AG04450 (cell line): ENCODE results near the gene TMEM151A. TPM values are rescaled to one million over a fixed set of nuclear protein-coding genes. Genes with fewer than 3 reads are reported as not detected.
A peak's percentile ranks its signal among the peaks of the same experiment; 100 is the strongest.

Source experiments
- CTCF ChIA-PET: fragments of 300-600, 350-600 bp; formaldehyde crosslinking; extraction: SDS; loops from one replicate; lab custom pipeline; 2022; ENCODE audit warnings: antibody characterized with exemption, inconsistent platforms; lab: Charles Lee
- POLR2A ChIA-PET: fragments of 350-600 bp; formaldehyde crosslinking; extraction: SDS; loops from one replicate; lab custom pipeline; 2021; ENCODE audit warnings: antibody characterized with exemption, inconsistent platforms; lab: Yijun Ruan, JAX
- DNase-seq: peaks from one replicate; pipeline ENCODE4 v3.0.0-alpha.2; 2011; ENCODE audit warnings: low read depth, low spot score
- H3K27ac ChIP-seq: one replicate; pipeline ENCODE4 v1.5.1; 2012; ENCODE audit warnings: low read depth, low read length, control low read depth
- H3K27me3 ChIP-seq: one replicate; pipeline ENCODE4 v1.6.0; 2012; ENCODE audit warnings: low read length; ENCODE audit not compliant: control insufficient read depth, insufficient read depth
- H3K4me3 ChIP-seq: 2 replicates; pipeline ENCODE4 v1.5.1; 2011; ENCODE audit warnings: mild to moderate bottlenecking, low read depth, low read length, control low read depth
- H3K9me3 ChIP-seq: 2 replicates; pipeline ENCODE4 v1.5.1; 2012; ENCODE audit warnings: low read length; ENCODE audit not compliant: control insufficient read depth, insufficient read depth
- polyA plus RNA-seq: library from polyadenylated mRNA; depleted of rRNA; stranded (reverse); fragments of >200 nt; gene quantifications from 2 replicates; pipeline ENCODE4 v1.2.3, GENCODE V29; 2011
- TF ChIP-seq, protein P1 (sequence below): IDR thresholded peaks from 2 replicates; pipeline ENCODE4 v1.5.1; 2011; ENCODE audit warnings: low read depth, low read length, control low read depth, inconsistent platforms

The TMEM151A gene
- polyA plus RNA-seq, 1 experiment = not detected

DNA sequence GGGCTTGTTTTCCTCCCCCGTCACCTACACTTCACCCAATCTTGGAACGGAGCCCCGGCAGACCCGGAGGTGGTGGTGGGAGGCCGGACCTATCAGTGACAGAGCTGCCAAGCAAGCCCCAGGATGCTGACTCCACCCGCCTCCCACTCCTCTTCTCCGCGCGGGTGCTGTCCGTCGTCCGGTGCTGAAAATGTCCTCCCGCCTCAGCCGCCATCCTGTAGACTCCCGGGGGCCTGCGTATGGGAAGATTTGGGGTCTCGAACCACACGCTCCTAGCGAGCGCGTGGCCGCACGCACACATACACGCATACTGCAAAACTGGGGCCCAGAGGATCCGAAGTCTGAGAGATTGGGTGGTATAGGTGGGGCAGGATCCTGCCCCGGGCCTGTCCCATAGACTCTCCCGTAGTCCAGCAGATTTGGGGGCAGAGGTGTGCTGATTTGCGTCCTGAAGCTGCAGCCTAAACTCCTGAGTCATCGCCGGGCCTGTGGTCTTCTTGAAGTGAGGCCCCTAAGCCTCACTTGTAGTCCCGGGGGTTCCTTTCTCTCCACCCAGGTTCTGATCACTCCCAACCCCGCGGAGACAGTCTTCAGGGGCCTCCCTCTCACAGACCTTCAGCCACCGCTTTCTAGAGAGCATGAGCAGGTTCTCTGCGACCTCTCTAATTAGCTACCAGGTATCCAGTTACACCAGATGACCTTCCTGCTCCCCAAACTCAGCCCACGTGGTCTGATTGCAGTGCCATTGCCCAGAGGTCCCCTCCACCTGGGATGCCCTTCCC is 2.0 kb upstream of the TMEM151A start:
- ChIA-PET POLR2A (interaction anchor here (0.6 to 2.6 kb wide), 23 partner anchors 8 to 1318 kb away, joined by 3 to 25 read pairs (median 3); partner anchors contain the start of genes BRMS1, CD248, MAJIN and MRPL11), CTCF (interaction anchor here (0.6 to 2.1 kb wide), 10 partner anchors 22 to 119 kb away, joined by 3 to 8 read pairs (median 4); partner anchors contain the start of gene RIN1)
- Histone ChIP-seq H3K4me3 (peak overlapping the region; percentile 75), H3K27ac (peak overlapping the region; percentile 100), H3K27me3 (peaks cover 19% of the 10 kb centered on the region), H3K9me3 (no peaks in the 10 kb centered on the region; the same call in 1 of the 2 replicates)
- peak; percentile 72 for DNase-seq
- TF ChIP-seq, protein P1, sequence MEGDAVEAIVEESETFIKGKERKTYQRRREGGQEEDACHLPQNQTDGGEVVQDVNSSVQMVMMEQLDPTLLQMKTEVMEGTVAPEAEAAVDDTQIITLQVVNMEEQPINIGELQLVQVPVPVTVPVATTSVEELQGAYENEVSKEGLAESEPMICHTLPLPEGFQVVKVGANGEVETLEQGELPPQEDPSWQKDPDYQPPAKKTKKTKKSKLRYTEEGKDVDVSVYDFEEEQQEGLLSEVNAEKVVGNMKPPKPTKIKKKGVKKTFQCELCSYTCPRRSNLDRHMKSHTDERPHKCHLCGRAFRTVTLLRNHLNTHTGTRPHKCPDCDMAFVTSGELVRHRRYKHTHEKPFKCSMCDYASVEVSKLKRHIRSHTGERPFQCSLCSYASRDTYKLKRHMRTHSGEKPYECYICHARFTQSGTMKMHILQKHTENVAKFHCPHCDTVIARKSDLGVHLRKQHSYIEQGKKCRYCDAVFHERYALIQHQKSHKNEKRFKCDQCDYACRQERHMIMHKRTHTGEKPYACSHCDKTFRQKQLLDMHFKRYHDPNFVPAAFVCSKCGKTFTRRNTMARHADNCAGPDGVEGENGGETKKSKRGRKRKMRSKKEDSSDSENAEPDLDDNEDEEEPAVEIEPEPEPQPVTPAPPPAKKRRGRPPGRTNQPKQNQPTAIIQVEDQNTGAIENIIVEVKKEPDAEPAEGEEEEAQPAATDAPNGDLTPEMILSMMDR = no peak

DNA sequence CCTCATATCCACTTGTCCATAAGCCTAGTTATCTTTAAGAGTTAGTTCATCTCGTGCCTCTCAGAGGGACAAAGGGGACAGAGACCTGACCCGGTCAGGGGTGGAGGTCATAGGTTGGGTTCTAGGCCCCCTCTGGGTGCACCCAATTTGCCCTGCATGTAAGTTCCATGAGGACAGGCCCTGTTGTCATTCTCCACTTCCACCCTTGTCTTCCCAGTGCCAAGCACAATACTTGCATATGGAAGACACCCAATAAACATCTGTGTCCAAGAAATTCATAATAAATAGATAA is 1.4 kb upstream of the TMEM151A start:
- TF ChIP-seq, protein P1 = no peak
- Histone ChIP-seq H3K27ac (no peak overlapping the region), H3K4me3 (peak overlapping the region; percentile 75; the same call in 1 of the 2 replicates), H3K27me3 (peaks cover 19% of the 10 kb centered on the region), H3K9me3 (no peaks in the 10 kb centered on the region; the same call in 1 of the 2 replicates)
- no peak for DNase-seq
- POLR2A ChIA-PET = interaction anchor here (2.6 kb wide), 1 partner anchor 27 kb away, joined by 25 read pairs; the partner anchor contains the start of gene CD248
- CTCF ChIA-PET = interaction anchor here (1.3 kb wide), 1 partner anchor 99 kb away, joined by 5 read pairs; no protein-coding TSS in a partner anchor

DNA sequence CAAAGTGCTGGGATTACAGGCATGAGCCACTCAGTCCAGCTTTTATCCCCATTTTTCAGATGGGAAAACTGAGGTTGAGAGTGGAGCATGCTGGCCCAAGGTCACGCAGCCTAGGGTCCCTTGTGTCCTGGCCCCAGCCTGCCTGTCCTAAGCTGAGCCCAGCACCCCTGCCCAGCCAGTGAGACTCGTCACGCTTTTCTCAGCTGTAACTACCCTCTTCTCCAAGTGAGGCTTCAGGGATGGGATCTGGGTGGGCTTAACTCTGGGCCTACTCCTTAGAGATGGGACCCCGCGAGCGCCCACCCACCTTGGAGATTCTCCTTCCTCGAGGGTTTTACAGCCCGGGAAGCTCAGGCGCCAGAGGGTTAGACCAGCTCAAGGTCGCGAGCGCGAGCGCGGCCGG is 390 bp upstream of the TMEM151A start:
- Histone ChIP-seq H3K9me3 (no peaks in the 10 kb centered on the region; the same call in 1 of the 2 replicates), H3K27ac (no peak overlapping the region), H3K4me3 (no peak overlapping the region), H3K27me3 (peaks cover 19% of the 10 kb centered on the region)
- ChIA-PET POLR2A (interaction anchor here (0.9 kb wide), 1 partner anchor 9 kb away, joined by 3 read pairs; no protein-coding TSS in a partner anchor), CTCF (interaction anchor here (1.3 to 1.4 kb wide), 2 partner anchors 9 to 98 kb away, joined by 5 to 6 read pairs; no protein-coding TSS in a partner anchor)
- TF ChIP-seq, protein P1 = no peak
- DNase-seq = no peak

DNA sequence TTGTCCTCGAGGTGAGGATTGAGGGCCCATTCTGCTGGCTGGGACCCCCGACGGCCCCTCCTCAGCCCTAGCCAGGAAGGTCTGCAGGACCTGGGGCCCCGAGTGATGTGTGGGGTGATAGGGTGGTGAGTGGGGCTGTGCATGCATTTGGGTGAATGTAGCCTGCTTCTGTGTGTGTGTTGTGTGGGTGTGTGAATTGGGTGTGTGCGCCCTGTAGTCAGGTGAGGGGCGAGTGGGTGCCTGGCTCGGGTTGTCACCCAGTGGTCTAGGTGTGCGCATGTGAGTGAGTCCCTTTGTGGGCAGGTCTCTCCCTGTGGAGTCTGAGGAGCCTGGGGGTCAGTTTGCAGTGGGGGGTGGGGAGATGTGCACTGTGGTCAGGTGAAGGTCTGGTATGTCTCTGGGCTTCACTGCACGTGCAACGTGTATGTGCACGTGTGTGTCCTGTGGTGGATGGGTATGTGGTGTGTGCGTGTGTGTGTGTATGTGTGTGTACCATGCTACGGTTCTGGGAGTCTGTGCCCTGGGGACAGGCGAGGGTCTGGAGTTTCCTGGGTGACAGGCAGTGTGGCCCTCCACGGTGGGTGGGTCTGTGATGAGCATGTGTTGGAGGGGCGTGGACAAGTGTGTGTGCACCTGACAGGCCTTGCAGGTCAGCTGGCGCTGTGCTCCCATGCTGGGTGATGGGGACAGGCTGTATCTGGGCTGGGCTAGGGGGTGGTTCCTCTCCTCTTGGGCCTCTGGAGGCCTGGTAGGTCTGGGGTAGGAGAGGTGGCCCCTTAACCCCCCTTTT is 1.0 kb downstream of the TMEM151A start:
- Histone ChIP-seq H3K4me3 (no peak overlapping the region), H3K27ac (no peak overlapping the region), H3K27me3 (peaks cover 27% of the 10 kb centered on the region), H3K9me3 (no peaks in the 10 kb centered on the region; the same call in 1 of the 2 replicates)
- TF ChIP-seq, protein P1 = no peak
- ChIA-PET POLR2A (no interaction called here), CTCF (no interaction called here)
- DNase-seq = no peak
